DND-41 (cell line): Measurements from ENCODE around the gene NDOR1.

Experiments
- ATAC-seq: fragments of 200-7000 bp; cut with Tn5 transposase; 3 replicates; pipeline ENCODE4 v1.9.1; 2021; ENCODE audit warnings: low read depth; ENCODE audit not compliant: insufficient read depth
- DNase-seq: peaks from one replicate; pipeline ENCODE4 v3.0.0-alpha.2; 2020
- H2AFZ ChIP-seq: 2 replicates; pipeline ENCODE4 v1.6.0; 2012; ENCODE audit warnings: low read depth, low read length
- H3K27ac ChIP-seq: 2 replicates; pipeline ENCODE4 v1.5.1; 2012; ENCODE audit warnings: low read length, inconsistent platforms
- H3K27me3 ChIP-seq: fragments of 200-600 bp; sonication (generic); 2 replicates; pipeline ENCODE4 v1.6.0; 2012; ENCODE audit warnings: low read length, mild to moderate bottlenecking, inconsistent platforms; ENCODE audit not compliant: insufficient read depth, poor library complexity
- H3K36me3 ChIP-seq: 2 replicates; pipeline ENCODE4 v1.5.1; 2012; ENCODE audit warnings: low read length, inconsistent platforms; ENCODE audit not compliant: insufficient read depth
- H3K4me1 ChIP-seq: 2 replicates; pipeline ENCODE4 v1.5.1; 2012; ENCODE audit warnings: mild to moderate bottlenecking, low read length; ENCODE audit not compliant: insufficient read depth
- H3K4me2 ChIP-seq: 2 replicates; pipeline ENCODE4 v1.6.0; 2012; ENCODE audit warnings: mild to moderate bottlenecking, moderate library complexity, low read length, inconsistent platforms; ENCODE audit not compliant: insufficient read depth
- H3K4me3 ChIP-seq, 2 experiments: fragments of 200-600 bp in 1 of 2; shearing (Covaris generic) in 1 of 2; 2 replicates each; pipeline ENCODE4 v1.5.1; 2012 to 2016; ENCODE audit warnings: inconsistent platforms in 2 of 2, low read length in 2 of 2, mild to moderate bottlenecking in 2 of 2, low read depth in 1 of 2, moderate library complexity in 1 of 2
- H3K79me2 ChIP-seq: 2 replicates; pipeline ENCODE4 v1.6.0; 2012; ENCODE audit warnings: low read length, inconsistent platforms; ENCODE audit not compliant: insufficient read depth
- H3K9ac ChIP-seq: 2 replicates; pipeline ENCODE4 v1.6.0; 2012; ENCODE audit warnings: low read depth, mild to moderate bottlenecking, inconsistent platforms, low read length, moderate library complexity
- H3K9me3 ChIP-seq: 2 replicates; pipeline ENCODE4 v1.5.1; 2012; ENCODE audit warnings: low read length, moderate library complexity, mild to moderate bottlenecking, inconsistent platforms; ENCODE audit not compliant: insufficient read depth, severe bottlenecking
- H4K20me1 ChIP-seq: 2 replicates; pipeline ENCODE4 v1.6.0; 2012; ENCODE audit warnings: low read length; ENCODE audit not compliant: insufficient read depth
- CTCF ChIP-seq: IDR thresholded peaks from 2 replicates; pipeline ENCODE4 v1.5.1; 2012; ENCODE audit warnings: borderline replicate concordance, low read length, moderate library complexity, mild to moderate bottlenecking; ENCODE audit not compliant: poor library complexity, severe bottlenecking; ENCODE audit errors: extremely low read depth
- EZH2 ChIP-seq: IDR thresholded peaks from 3 replicates; pipeline ENCODE4 v1.6.1; 2012; ENCODE audit warnings: borderline replicate concordance, low read depth, mild to moderate bottlenecking, moderate library complexity, low read length, inconsistent platforms; ENCODE audit not compliant: severe bottlenecking

The NDOR1 gene

GRCh38 chr9:137181680-137182079, 23.8 kb upstream of the NDOR1 start:
- Histone ChIP-seq H3K4me2 (no peak overlapping the region), H3K36me3 (peaks cover 60% of the 10 kb centered on the region)
- no peak for DNase-seq

GRCh38 chr9:137182836-137183235, 22.7 kb upstream of the NDOR1 start:
- no peak overlapping the region for H3K27ac ChIP-seq
- peaks cover 67% of the 10 kb centered on the region for H3K36me3 ChIP-seq
- peaks cover 23% of the 10 kb centered on the region for H3K4me1 ChIP-seq
- no peak overlapping the region for H3K9ac ChIP-seq
- no peak overlapping the region for H3K4me3 ChIP-seq
- peaks cover 25% of the 10 kb centered on the region for H3K79me2 ChIP-seq
- H3K9me3 ChIP-seq: no peaks in the 10 kb centered on the region
- peaks cover 23% of the 10 kb centered on the region for H4K20me1 ChIP-seq
- ATAC-seq (no peak), DNase-seq (no peak)
- no peaks in the 10 kb centered on the region for H3K27me3 ChIP-seq
- H2AFZ ChIP-seq: no peak overlapping the region
- TF ChIP-seq EZH2 (no peak), CTCF (no peak)
- H3K4me2 ChIP-seq: no peak overlapping the region

More at GRCh38 chr9:137181680-137182079, 23.8 kb upstream of the NDOR1 start:
- Histone ChIP-seq H3K27me3 (no peaks in the 10 kb centered on the region), H3K9ac (no peak overlapping the region), H3K79me2 (peaks cover 13% of the 10 kb centered on the region), H2AFZ (no peak overlapping the region), H4K20me1 (peaks cover 16% of the 10 kb centered on the region), H3K9me3 (no peaks in the 10 kb centered on the region), H3K27ac (no peak overlapping the region), H3K4me3 (no peak overlapping the region), H3K4me1 (peaks cover 12% of the 10 kb centered on the region)
- no peak for ATAC-seq
- no peak for TF ChIP-seq CTCF
- TF ChIP-seq EZH2: no peak

GRCh38 chr9:137183980-137184595, 21.4 kb upstream of the NDOR1 start:
- H3K9me3 ChIP-seq: no peaks in the 10 kb centered on the region
- H3K4me2 ChIP-seq: no peak overlapping the region
- peaks cover 22% of the 10 kb centered on the region for H4K20me1 ChIP-seq
- DNase-seq (no peak), ATAC-seq (no peak)
- H3K27me3 ChIP-seq: no peaks in the 10 kb centered on the region
- peaks cover 37% of the 10 kb centered on the region for H3K79me2 ChIP-seq
- peaks cover 71% of the 10 kb centered on the region for H3K36me3 ChIP-seq
- no peak for TF ChIP-seq EZH2
- no peak for TF ChIP-seq CTCF
- no peak overlapping the region for H3K9ac ChIP-seq
- no peak overlapping the region for H3K27ac ChIP-seq
- H3K4me1 ChIP-seq: peaks cover 25% of the 10 kb centered on the region
- no peak overlapping the region for H3K4me3 ChIP-seq
- no peak overlapping the region for H2AFZ ChIP-seq
